Mesendoderm (in vitro differentiated cells): Measurements from ENCODE around the gene NEURL1.

Source experiments
- DNase-seq: peaks from one replicate; pipeline ENCODE4 v3.0.0; 2013
- H2AK5ac ChIP-seq: 2 replicates; pipeline ENCODE4 v1.6.1; 2013; ENCODE audit warnings: low read length, inconsistent platforms
- H2BK120ac ChIP-seq: 2 replicates; pipeline ENCODE4 v1.6.1; 2013; ENCODE audit warnings: low read depth, mild to moderate bottlenecking, low read length, moderate library complexity, mixed read lengths
- H2BK15ac ChIP-seq: replicated peaks from 2 replicates; pipeline ENCODE4 v1.6.1; 2013; ENCODE audit warnings: low read depth, mild to moderate bottlenecking, moderate library complexity
- H2BK5ac ChIP-seq: 2 replicates; pipeline ENCODE4 v1.6.1; 2013; ENCODE audit warnings: low read length, inconsistent platforms
- H3K18ac ChIP-seq: 2 replicates; pipeline ENCODE4 v1.6.1; 2013; ENCODE audit warnings: mild to moderate bottlenecking, low read length, mixed read lengths
- H3K23ac ChIP-seq: one replicate; pipeline ENCODE4 v1.6.1; 2013; ENCODE audit warnings: low read length
- H3K27ac ChIP-seq: 2 replicates; pipeline ENCODE4 v1.5.1; 2013; ENCODE audit warnings: low read depth, mild to moderate bottlenecking, inconsistent platforms, low read length, moderate library complexity
- H3K27me3 ChIP-seq: 2 replicates; pipeline ENCODE4 v1.6.1; 2013; ENCODE audit warnings: low read length, control low read depth, mild to moderate bottlenecking, inconsistent platforms; ENCODE audit not compliant: insufficient read depth, poor library complexity
- H3K36me3 ChIP-seq: 2 replicates; pipeline ENCODE4 v1.6.1; 2013; ENCODE audit warnings: low read length, inconsistent platforms; ENCODE audit not compliant: control insufficient read depth, insufficient read depth
- H3K4ac ChIP-seq: one replicate; pipeline ENCODE4 v1.6.1; 2013; ENCODE audit warnings: low read depth, mild to moderate bottlenecking, low read length, moderate library complexity
- H3K4me1 ChIP-seq: 2 replicates; pipeline ENCODE4 v1.6.1; 2013; ENCODE audit warnings: low read depth, low read length, inconsistent platforms; ENCODE audit not compliant: control insufficient read depth
- H3K4me2 ChIP-seq: 2 replicates; pipeline ENCODE4 v1.6.1; 2013; ENCODE audit warnings: low read length
- H3K4me3 ChIP-seq: 2 replicates; pipeline ENCODE4 v1.5.1; 2013; ENCODE audit warnings: mild to moderate bottlenecking, low read length
- H3K56ac ChIP-seq: one replicate; pipeline ENCODE4 v1.6.1; 2013; ENCODE audit warnings: low read length
- H3K79me1 ChIP-seq: 2 replicates; pipeline ENCODE4 v1.6.1; 2013; ENCODE audit warnings: low read length, inconsistent platforms
- H3K79me2 ChIP-seq: 2 replicates; pipeline ENCODE4 v1.6.1; 2013; ENCODE audit warnings: mild to moderate bottlenecking, low read length; ENCODE audit not compliant: control insufficient read depth, insufficient read depth
- H3K9ac ChIP-seq: 2 replicates; pipeline ENCODE4 v1.6.1; 2013; ENCODE audit warnings: low read length, inconsistent platforms
- H4K5ac ChIP-seq: one replicate; pipeline ENCODE4 v1.6.1; 2013; ENCODE audit warnings: low read length
- H4K8ac ChIP-seq: one replicate; pipeline ENCODE4 v1.6.1; 2013; ENCODE audit warnings: low read depth, mild to moderate bottlenecking, control low read depth, low read length, moderate library complexity
- WGBS: extraction: QIAGEN DNeasy Blood & Tissue Kit; methylation state at CpG from one replicate; pipeline ENCODE4 v1.1.7; 2013; ENCODE audit warnings: low lambda C conversion rate, missing lambda C conversion rate; ENCODE audit not compliant: insufficient coverage; ENCODE audit errors: extremely low coverage; 5-methylcytosine and 5-hydroxymethylcytosine counted together

Gene NEURL1

DNA sequence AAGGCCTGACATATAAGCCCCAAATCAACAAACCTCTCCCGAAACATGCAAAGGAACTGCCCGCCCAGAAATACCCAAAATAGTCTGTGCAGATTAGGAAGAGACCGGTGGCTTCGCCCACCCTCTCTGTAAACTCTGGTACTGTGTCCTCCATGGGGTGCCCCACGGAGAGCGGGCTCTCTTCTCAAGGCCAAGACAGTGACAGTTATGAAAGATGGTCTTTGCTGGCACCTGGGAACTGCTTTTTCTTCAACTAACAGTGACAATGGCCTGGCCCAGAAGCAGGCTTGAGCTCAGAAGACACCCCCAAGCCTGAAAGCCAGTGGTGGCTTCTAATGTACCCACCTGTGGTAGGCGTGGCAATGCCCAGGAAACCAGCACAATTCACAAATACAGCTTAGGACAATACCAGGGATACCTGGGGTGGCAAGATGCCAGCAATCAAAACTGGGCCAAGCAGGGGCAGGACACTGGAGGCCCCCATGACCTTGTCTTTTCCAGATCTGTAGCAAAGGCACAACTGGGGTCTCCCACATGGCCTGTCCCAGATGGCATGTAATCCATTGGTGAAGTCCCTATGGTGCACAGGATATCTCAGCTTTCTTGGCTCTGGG lies 107.6 kb downstream of the NEURL1 start:
- Histone ChIP-seq H3K4me2 (no peak overlapping the region), H3K36me3 (no peaks in the 10 kb centered on the region), H3K23ac (no peak overlapping the region), H3K27ac (no peak overlapping the region), H2BK15ac (no peak overlapping the region), H3K79me2 (no peaks in the 10 kb centered on the region), H3K56ac (no peak overlapping the region), H3K4me1 (no peaks in the 10 kb centered on the region), H3K27me3 (no peaks in the 10 kb centered on the region), H3K4me3 (no peak overlapping the region), H3K79me1 (no peaks in the 10 kb centered on the region), H2BK5ac (no peak overlapping the region), H4K8ac (no peak overlapping the region), H3K9ac (no peak overlapping the region), H4K5ac (no peak overlapping the region), H2BK120ac (no peak overlapping the region), H2AK5ac (no peak overlapping the region), H3K4ac (no peak overlapping the region), H3K18ac (no peak overlapping the region)
- WGBS, result no CpG with 5 or more reads among the region's 7 CpGs
- DNase-seq, result no peak

DNA sequence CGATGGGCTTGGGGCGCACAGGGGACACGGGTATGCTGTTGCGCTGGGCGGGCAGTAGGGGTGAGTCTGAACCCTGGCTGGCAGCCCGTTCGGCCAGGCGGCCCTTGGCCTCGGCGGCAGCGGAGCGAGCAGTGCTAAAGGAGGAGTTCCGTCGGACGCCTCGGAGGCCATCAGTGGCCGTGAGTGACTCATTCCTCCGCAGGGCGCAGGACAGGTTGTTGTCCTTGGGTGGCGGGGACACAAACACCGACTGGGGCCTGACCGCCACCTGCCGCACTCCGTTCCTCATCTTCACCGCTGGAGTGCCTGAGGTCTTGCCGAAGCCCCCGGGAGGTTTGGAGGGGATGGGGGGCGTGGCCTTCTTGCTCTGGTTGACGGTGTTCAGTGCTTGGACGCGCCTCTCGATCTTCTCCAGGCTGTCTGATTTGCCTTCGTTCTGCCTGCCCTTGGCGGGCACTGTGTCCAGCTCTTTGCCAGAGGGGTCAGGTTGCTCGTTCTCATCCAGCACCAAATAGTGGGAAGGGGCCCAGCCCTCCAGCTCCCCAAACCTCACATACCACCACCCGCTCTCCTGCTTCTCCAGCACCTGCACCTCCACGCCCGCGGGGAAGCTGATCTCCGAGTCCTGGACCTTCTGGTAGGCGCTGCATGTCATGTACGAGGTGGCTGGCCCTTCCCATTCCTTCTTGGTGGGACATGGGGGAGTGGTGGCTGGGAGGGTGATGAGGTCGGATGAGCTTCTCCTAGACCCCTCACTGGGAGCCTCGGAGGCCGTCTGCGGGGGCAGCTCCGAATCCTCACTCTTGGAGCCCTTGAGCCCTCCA lies 108.7 kb downstream of the NEURL1 start:
- H3K4me3 ChIP-seq, result no peak overlapping the region
- no peak overlapping the region for H3K56ac ChIP-seq
- no peaks in the 10 kb centered on the region for H3K27me3 ChIP-seq
- no peak overlapping the region for H4K5ac ChIP-seq
- no peak overlapping the region for H2BK120ac ChIP-seq
- no peak for DNase-seq
- H3K79me2 ChIP-seq, result no peaks in the 10 kb centered on the region
- no peak overlapping the region for H2BK15ac ChIP-seq
- no peak overlapping the region for H2BK5ac ChIP-seq
- no peak overlapping the region for H3K27ac ChIP-seq
- no peak overlapping the region for H3K18ac ChIP-seq
- no peaks in the 10 kb centered on the region for H3K36me3 ChIP-seq
- no peak overlapping the region for H4K8ac ChIP-seq
- no peak overlapping the region for H2AK5ac ChIP-seq
- WGBS, result no CpG with 5 or more reads among the region's 47 CpGs
- H3K4ac ChIP-seq, result no peak overlapping the region
- no peak overlapping the region for H3K4me2 ChIP-seq
- H3K4me1 ChIP-seq, result no peaks in the 10 kb centered on the region
- no peak overlapping the region for H3K9ac ChIP-seq
- H3K79me1 ChIP-seq, result no peaks in the 10 kb centered on the region
- no peak overlapping the region for H3K23ac ChIP-seq

DNA sequence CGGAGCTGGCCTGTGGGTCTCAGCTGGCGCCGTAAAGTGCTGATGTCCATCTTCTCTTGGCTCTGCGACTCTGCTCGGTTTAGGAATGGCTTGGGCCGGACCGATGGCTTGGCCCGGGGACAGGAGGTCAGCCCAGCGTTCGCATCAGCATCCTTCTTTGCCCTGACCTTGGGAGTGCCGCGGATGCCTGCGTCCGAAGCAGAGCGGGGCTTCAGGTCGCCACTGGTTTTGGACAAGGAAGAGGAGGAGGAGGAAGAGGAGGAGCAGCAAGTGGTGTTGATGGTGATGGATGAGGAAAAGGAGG lies 109.3 kb downstream of the NEURL1 start:
- no peak overlapping the region for H3K27ac ChIP-seq
- no peak overlapping the region for H2BK15ac ChIP-seq
- no peaks in the 10 kb centered on the region for H3K79me2 ChIP-seq
- H3K23ac ChIP-seq, result no peak overlapping the region
- no peak overlapping the region for H3K9ac ChIP-seq
- no peak overlapping the region for H4K5ac ChIP-seq
- H2BK5ac ChIP-seq, result no peak overlapping the region
- no CpG with 5 or more reads among the region's 16 CpGs for WGBS
- no peak overlapping the region for H2AK5ac ChIP-seq
- no peak for DNase-seq
- H4K8ac ChIP-seq, result no peak overlapping the region
- no peaks in the 10 kb centered on the region for H3K27me3 ChIP-seq
- no peak overlapping the region for H3K4ac ChIP-seq
- H3K18ac ChIP-seq, result no peak overlapping the region
- H3K4me1 ChIP-seq, result no peaks in the 10 kb centered on the region
- H3K4me3 ChIP-seq, result no peak overlapping the region
- H3K79me1 ChIP-seq, result no peaks in the 10 kb centered on the region
- no peaks in the 10 kb centered on the region for H3K36me3 ChIP-seq
- no peak overlapping the region for H2BK120ac ChIP-seq
- H3K56ac ChIP-seq, result no peak overlapping the region
- H3K4me2 ChIP-seq, result no peak overlapping the region

DNA sequence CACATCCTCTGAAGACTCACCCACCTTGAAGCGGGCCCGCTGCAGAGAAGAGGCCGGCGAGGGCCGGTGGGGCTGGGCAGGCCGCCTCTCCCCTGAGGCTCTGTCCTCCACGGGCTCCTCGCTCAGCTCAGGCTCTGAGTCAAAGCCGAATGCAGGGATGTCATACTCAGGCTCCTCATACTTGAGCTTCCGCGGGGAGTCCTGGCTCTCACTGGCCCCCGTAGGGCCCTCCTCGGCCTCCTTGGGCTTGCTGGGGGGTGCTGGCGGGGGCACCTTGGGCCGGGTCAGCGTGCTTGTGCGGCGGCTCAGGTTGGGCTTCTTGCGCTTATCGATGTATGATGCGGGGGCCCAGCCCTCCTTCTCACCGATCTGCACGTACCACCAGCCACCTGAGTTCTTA lies 109.9 kb downstream of the NEURL1 start:
- H4K5ac ChIP-seq, result no peak overlapping the region
- no CpG with 5 or more reads among the region's 23 CpGs for WGBS

DNA sequence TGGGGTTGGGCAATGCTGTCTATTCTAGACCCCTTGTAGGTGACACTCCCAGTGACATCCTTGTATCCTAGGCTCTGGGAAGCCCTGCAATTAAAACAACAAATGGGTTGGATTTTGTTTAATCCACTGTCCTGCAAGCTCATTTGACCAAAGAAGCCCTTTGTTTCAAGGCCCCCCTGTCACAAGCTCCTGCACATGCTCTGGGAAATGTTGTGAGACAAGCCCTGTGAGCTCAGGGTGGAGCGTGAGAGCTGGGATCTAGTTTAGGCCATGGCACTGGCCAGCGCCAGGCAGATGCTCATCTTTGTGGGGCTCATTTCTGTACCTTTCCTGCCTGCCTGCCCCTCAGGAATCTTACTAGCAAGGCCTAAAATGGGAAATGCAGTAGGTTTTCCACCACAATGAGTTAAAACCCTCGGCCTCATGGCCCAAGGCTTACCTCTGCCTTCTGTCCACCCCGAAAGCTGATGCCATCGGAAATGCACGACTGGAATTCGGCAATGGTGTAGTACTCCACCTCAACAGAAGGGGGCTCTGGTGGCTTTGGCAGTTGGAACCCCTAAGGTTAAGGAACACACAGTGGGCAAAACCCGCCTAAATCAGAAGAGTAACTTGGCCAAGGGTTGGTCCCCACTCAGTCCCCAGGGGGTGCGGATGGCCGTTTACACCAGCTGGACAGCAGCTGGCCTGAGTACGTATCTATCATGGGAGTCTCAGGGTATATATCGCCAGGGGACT lies 112.0 kb downstream of the NEURL1 start:
- H3K4ac ChIP-seq, result no peak overlapping the region
- H4K8ac ChIP-seq, result no peak overlapping the region
- no CpG with 5 or more reads among the region's 12 CpGs for WGBS
- H3K56ac ChIP-seq, result no peak overlapping the region
- H3K36me3 ChIP-seq, result no peaks in the 10 kb centered on the region
- H2BK5ac ChIP-seq, result no peak overlapping the region
- H3K4me1 ChIP-seq, result no peaks in the 10 kb centered on the region
- H3K4me3 ChIP-seq, result no peak overlapping the region
- H3K4me2 ChIP-seq, result no peak overlapping the region
- no peaks in the 10 kb centered on the region for H3K79me1 ChIP-seq
- no peak overlapping the region for H3K23ac ChIP-seq
- H2BK120ac ChIP-seq, result no peak overlapping the region
- no peak overlapping the region for H2AK5ac ChIP-seq
- H2BK15ac ChIP-seq, result no peak overlapping the region
- no peak overlapping the region for H4K5ac ChIP-seq
- no peaks in the 10 kb centered on the region for H3K27me3 ChIP-seq
- H3K27ac ChIP-seq, result no peak overlapping the region
- H3K9ac ChIP-seq, result no peak overlapping the region
- DNase-seq, result peak; percentile 64
- H3K79me2 ChIP-seq, result no peaks in the 10 kb centered on the region
- H3K18ac ChIP-seq, result no peak overlapping the region

More for the DNA sequence above, 109.9 kb downstream of the NEURL1 start:
- no peak overlapping the region for H3K23ac ChIP-seq
- H2BK120ac ChIP-seq, result no peak overlapping the region
- H3K9ac ChIP-seq, result no peak overlapping the region
- no peak overlapping the region for H3K56ac ChIP-seq
- H3K27me3 ChIP-seq, result no peaks in the 10 kb centered on the region
- H4K8ac ChIP-seq, result no peak overlapping the region
- no peaks in the 10 kb centered on the region for H3K79me2 ChIP-seq
- H3K4ac ChIP-seq, result no peak overlapping the region
- no peaks in the 10 kb centered on the region for H3K79me1 ChIP-seq
- H3K4me3 ChIP-seq, result no peak overlapping the region
- H2AK5ac ChIP-seq, result no peak overlapping the region
- no peak overlapping the region for H3K18ac ChIP-seq
- no peaks in the 10 kb centered on the region for H3K36me3 ChIP-seq
- DNase-seq, result no peak
- H2BK15ac ChIP-seq, result no peak overlapping the region
- H3K4me1 ChIP-seq, result no peaks in the 10 kb centered on the region
- H3K27ac ChIP-seq, result no peak overlapping the region
- no peak overlapping the region for H3K4me2 ChIP-seq
- H2BK5ac ChIP-seq, result no peak overlapping the region
